HEK293 (cell line): ENCODE results near the gene DUSP6.

Source experiments
- CTCF ChIA-PET: fragments of 350-600 bp; formaldehyde crosslinking; extraction: SDS; loops from one replicate; lab custom pipeline; 2021; ENCODE audit warnings: antibody characterized with exemption; lab: Yijun Ruan, JAX
- POLR2A ChIA-PET: fragments of 300-600 bp; formaldehyde crosslinking; extraction: SDS; loops from one replicate; lab custom pipeline; 2020; ENCODE audit warnings: antibody characterized with exemption, inconsistent platforms; lab: Yijun Ruan, JAX
- H3K27ac ChIP-seq: fragments of 200-500 bp; sonication (Bioruptor generic); 2 replicates; pipeline ENCODE4 v1.5.1; 2014; ENCODE audit warnings: low read depth, low read length, control low read depth, inconsistent platforms; ENCODE audit errors: extremely low read depth
- H3K36me3 ChIP-seq, 2 experiments: fragments of 200-500 bp in 1 of 2; sonication (Bioruptor generic) in 1 of 2; 1 replicate in 1 of 2; 2 replicates in 1 of 2; pipeline ENCODE4 v1.5.1; 2014 to 2017; ENCODE audit warnings: inconsistent platforms in 2 of 2, low read length in 2 of 2; ENCODE audit not compliant: control insufficient read depth in 2 of 2, insufficient read depth in 1 of 2
- H3K4me1 ChIP-seq: fragments of 200-500 bp; sonication (Bioruptor generic); 2 replicates; pipeline ENCODE4 v1.5.1; 2014; ENCODE audit warnings: mild to moderate bottlenecking, low read length, inconsistent platforms; ENCODE audit not compliant: control insufficient read depth, insufficient read depth
- H3K4me3 ChIP-seq: 2 replicates; pipeline ENCODE4 v1.5.1; 2011; ENCODE audit warnings: low read depth, mild to moderate bottlenecking, control low read depth, low read length, moderate library complexity
- H3K9me3 ChIP-seq: fragments of 200-500 bp; sonication (Bioruptor generic); 2 replicates; pipeline ENCODE4 v1.5.1; 2014; ENCODE audit warnings: low read depth, low read length, inconsistent platforms; ENCODE audit not compliant: control insufficient read depth, insufficient read depth
- OVOL3 ChIP-seq: fragments of 450-650 bp; formaldehyde crosslinking; IDR thresholded peaks from 2 replicates; pipeline ENCODE4 v1.5.1; 2016; ENCODE audit warnings: missing biosample characterization, missing genetic modification characterization
- SP3 ChIP-seq: fragments of 450-650 bp; formaldehyde crosslinking; IDR thresholded peaks from 2 replicates; pipeline ENCODE4 v1.5.1; 2016; ENCODE audit warnings: missing biosample characterization, missing genetic modification characterization
- TRIM28 ChIP-seq: IDR thresholded peaks from 2 replicates; pipeline ENCODE4 v1.6.1; 2011; ENCODE audit warnings: low read length, control low read depth, borderline replicate concordance
- TSHZ1 ChIP-seq: fragments of 450-650 bp; formaldehyde crosslinking; IDR thresholded peaks from 2 replicates; pipeline ENCODE4 v1.5.1; 2016; ENCODE audit warnings: missing biosample characterization, missing genetic modification characterization, borderline replicate concordance
- WT1 ChIP-seq: fragments of 450-650 bp; formaldehyde crosslinking; IDR thresholded peaks from 2 replicates; pipeline ENCODE4 v1.5.1; 2016; ENCODE audit warnings: missing biosample characterization, missing genetic modification characterization
- ZBTB21 ChIP-seq: fragments of 450-650 bp; formaldehyde crosslinking; IDR thresholded peaks from 2 replicates; pipeline ENCODE4 v1.5.1; 2017; ENCODE audit warnings: missing biosample characterization, missing genetic modification characterization
- ZNF10 ChIP-seq: fragments of 450-650 bp; formaldehyde crosslinking; IDR thresholded peaks from 2 replicates; pipeline ENCODE4 v1.5.1; 2017; ENCODE audit warnings: missing biosample characterization, missing genetic modification characterization
- ZNF140 ChIP-seq: fragments of 450-650 bp; formaldehyde crosslinking; IDR thresholded peaks from 2 replicates; pipeline ENCODE4 v1.5.1; 2016; ENCODE audit warnings: missing biosample characterization, missing genetic modification characterization
- ZNF19 ChIP-seq: fragments of 450-650 bp; formaldehyde crosslinking; IDR thresholded peaks from 2 replicates; pipeline ENCODE4; 2016; ENCODE audit warnings: missing biosample characterization, missing genetic modification characterization, low read depth
- ZNF223 ChIP-seq: fragments of 450-650 bp; formaldehyde crosslinking; IDR thresholded peaks from 2 replicates; pipeline ENCODE4 v1.5.1; 2016; ENCODE audit warnings: missing biosample characterization, missing genetic modification characterization
- ZNF324 ChIP-seq: fragments of 450-650 bp; formaldehyde crosslinking; IDR thresholded peaks from 2 replicates; pipeline ENCODE4 v1.5.1; 2016; ENCODE audit warnings: missing biosample characterization, missing genetic modification characterization
- ZNF341 ChIP-seq: fragments of 450-650 bp; formaldehyde crosslinking; IDR thresholded peaks from 2 replicates; pipeline ENCODE4; 2016; ENCODE audit warnings: low read depth, missing biosample characterization, missing genetic modification characterization
- ZNF416 ChIP-seq: fragments of 450-650 bp; formaldehyde crosslinking; IDR thresholded peaks from 2 replicates; pipeline ENCODE4 v1.5.1; 2016; ENCODE audit warnings: missing biosample characterization, missing genetic modification characterization
- ZNF660 ChIP-seq: fragments of 450-650 bp; IDR thresholded peaks from 2 replicates; pipeline ENCODE4 v1.5.1; 2018; ENCODE audit warnings: missing biosample characterization, mild to moderate bottlenecking, missing genetic modification characterization
- ZSCAN18 ChIP-seq: fragments of 450-650 bp; formaldehyde crosslinking; IDR thresholded peaks from 2 replicates; pipeline ENCODE4 v1.5.1; 2016; ENCODE audit warnings: missing biosample characterization, missing genetic modification characterization
- ZSCAN4 ChIP-seq: fragments of 450-650 bp; formaldehyde crosslinking; IDR thresholded peaks from 2 replicates; pipeline ENCODE4 v1.5.1; 2017; ENCODE audit warnings: missing biosample characterization, missing genetic modification characterization
- ZXDB ChIP-seq: fragments of 450-650 bp; formaldehyde crosslinking; IDR thresholded peaks from 2 replicates; pipeline ENCODE4 v1.5.1; 2016; ENCODE audit warnings: missing biosample characterization, missing genetic modification characterization
- TF ChIP-seq, protein P1 (sequence below): fragments of 450-650 bp; formaldehyde crosslinking; IDR thresholded peaks from 2 replicates; pipeline ENCODE4 v1.5.1; 2017; ENCODE audit warnings: missing biosample characterization, mild to moderate bottlenecking, missing genetic modification characterization, moderate library complexity
- TF ChIP-seq, protein P2 (sequence below): fragments of 450-650 bp; formaldehyde crosslinking; IDR thresholded peaks from 2 replicates; pipeline ENCODE4 v1.5.1; 2017; ENCODE audit warnings: missing biosample characterization, missing genetic modification characterization

Gene DUSP6

GRCh38 chr12:89305373-89305772, 46.9 kb downstream of the DUSP6 start:
- Histone ChIP-seq H3K4me1 (peaks cover 12% of the 10 kb centered on the region), H3K27ac (no peak overlapping the region), H3K9me3 (no peaks in the 10 kb centered on the region), H3K4me3 (no peak overlapping the region), H3K36me3 (no peaks in the 10 kb centered on the region)
- TF ChIP-seq, protein P1, sequence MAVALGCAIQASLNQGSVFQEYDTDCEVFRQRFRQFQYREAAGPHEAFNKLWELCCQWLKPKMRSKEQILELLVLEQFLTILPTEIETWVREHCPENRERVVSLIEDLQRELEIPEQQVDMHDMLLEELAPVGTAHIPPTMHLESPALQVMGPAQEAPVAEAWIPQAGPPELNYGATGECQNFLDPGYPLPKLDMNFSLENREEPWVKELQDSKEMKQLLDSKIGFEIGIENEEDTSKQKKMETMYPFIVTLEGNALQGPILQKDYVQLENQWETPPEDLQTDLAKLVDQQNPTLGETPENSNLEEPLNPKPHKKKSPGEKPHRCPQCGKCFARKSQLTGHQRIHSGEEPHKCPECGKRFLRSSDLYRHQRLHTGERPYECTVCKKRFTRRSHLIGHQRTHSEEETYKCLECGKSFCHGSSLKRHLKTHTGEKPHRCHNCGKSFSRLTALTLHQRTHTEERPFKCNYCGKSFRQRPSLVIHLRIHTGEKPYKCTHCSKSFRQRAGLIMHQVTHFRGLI (tag by site-specific recombination), result no peak
- ChIA-PET POLR2A (no interaction called here), CTCF (interaction anchor here (1.1 kb wide), 1 partner anchor 166 kb away, joined by 3 read pairs; no protein-coding TSS in a partner anchor)

- ChIA-PET CTCF (interaction anchor here (0.7 kb wide), 1 partner anchor 13 kb away, joined by 3 read pairs; no protein-coding TSS in a partner anchor), POLR2A (no interaction called here)
These were observed 52.4 kb downstream of the DUSP6 start for GRCh38 chr12:89299931-89300330.

DNA sequence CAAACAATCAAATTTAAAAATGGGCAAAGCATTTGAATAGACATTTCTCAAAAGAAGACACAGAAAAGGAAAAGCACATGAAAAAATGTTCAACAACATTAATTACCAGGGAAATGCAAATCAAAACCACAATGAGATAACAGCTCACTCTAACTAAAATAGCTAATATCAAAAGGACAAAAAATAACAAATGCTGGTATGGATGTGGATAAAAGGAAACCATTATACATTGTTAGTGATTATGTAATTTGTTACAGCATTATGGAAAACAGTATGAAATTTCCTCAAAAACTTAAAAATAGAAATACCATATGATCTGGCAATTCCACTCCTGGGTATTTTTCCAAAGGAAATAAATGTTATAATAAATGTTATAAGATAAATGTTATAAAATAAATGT, 52.9 kb downstream of the DUSP6 start:
- CTCF ChIA-PET, result no interaction called here
- no peaks in the 10 kb centered on the region for H3K4me1 ChIP-seq
- no peaks in the 10 kb centered on the region for H3K36me3 ChIP-seq
- TF ChIP-seq, protein P2, sequence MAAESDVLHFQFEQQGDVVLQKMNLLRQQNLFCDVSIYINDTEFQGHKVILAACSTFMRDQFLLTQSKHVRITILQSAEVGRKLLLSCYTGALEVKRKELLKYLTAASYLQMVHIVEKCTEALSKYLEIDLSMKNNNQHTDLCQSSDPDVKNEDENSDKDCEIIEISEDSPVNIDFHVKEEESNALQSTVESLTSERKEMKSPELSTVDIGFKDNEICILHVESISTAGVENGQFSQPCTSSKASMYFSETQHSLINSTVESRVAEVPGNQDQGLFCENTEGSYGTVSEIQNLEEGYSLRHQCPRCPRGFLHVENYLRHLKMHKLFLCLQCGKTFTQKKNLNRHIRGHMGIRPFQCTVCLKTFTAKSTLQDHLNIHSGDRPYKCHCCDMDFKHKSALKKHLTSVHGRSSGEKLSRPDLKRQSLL (tag by site-specific recombination), result no peak
- TF ChIP-seq ZXDB (no peak), ZNF223 (tag by site-specific recombination) (no peak), ZNF324 (tag by site-specific recombination) (no peak), ZNF660 (tag by site-specific recombination) (no peak), ZNF140 (no peak), ZSCAN18 (tag by site-specific recombination) (no peak), OVOL3 (tag by site-specific recombination) (no peak), ZBTB21 (no peak), SP3 (no peak), WT1 (tag by site-specific recombination) (no peak), ZNF416 (tag by site-specific recombination) (no peak), ZNF19 (tag by site-specific recombination) (no peak)
- TF ChIP-seq, all 188 proteins: peak for 0
- POLR2A ChIA-PET, result no interaction called here
- Histone ChIP-seq H3K9me3 (no peaks in the 10 kb centered on the region), H3K4me3 (no peak overlapping the region), H3K27ac (no peak overlapping the region)

More at GRCh38 chr12:89299931-89300330, 52.4 kb downstream of the DUSP6 start:
- no peak for TF ChIP-seq ZSCAN4 (tag by site-specific recombination)
- no peak for TF ChIP-seq ZNF10
- no peak for TF ChIP-seq ZNF341
- no peak for TF ChIP-seq TRIM28
- no peak for TF ChIP-seq TSHZ1
- TF ChIP-seq, all 188 proteins: peak for 0
- Histone ChIP-seq H3K4me3 (no peak overlapping the region), H3K9me3 (no peaks in the 10 kb centered on the region), H3K27ac (no peak overlapping the region), H3K36me3 (no peaks in the 10 kb centered on the region), H3K4me1 (no peaks in the 10 kb centered on the region)
